ENCODE measurements around the gene NEDD1.

NEDD1 gene

DNA sequence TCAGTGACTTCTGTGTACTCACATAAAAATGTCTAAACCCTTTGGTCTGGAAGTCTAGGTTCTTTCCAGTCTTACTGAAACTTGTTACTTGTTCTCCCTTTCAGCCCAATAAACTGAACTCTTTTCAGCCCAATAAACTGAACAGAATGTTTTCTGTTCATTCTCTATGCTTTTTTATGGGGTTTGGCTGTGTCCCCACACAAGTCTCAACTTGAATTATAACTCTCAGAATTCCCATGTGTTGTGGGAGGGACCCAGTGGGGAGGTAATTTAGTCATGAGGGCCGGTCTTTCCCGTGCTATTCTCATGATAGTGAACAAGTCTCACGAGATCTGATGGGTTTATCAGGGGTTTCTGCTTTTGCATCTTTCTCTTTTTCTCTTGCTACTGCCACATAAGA is 15.0 kb upstream of the NEDD1 start:
- H3K9me3 ChIP-seq (ENCODE audit: low read length) = no peaks in the 10 kb centered on the region
- no peak overlapping the region for H3K4me2 ChIP-seq (ENCODE audit: low read length)
- TF ChIP-seq, protein P1, sequence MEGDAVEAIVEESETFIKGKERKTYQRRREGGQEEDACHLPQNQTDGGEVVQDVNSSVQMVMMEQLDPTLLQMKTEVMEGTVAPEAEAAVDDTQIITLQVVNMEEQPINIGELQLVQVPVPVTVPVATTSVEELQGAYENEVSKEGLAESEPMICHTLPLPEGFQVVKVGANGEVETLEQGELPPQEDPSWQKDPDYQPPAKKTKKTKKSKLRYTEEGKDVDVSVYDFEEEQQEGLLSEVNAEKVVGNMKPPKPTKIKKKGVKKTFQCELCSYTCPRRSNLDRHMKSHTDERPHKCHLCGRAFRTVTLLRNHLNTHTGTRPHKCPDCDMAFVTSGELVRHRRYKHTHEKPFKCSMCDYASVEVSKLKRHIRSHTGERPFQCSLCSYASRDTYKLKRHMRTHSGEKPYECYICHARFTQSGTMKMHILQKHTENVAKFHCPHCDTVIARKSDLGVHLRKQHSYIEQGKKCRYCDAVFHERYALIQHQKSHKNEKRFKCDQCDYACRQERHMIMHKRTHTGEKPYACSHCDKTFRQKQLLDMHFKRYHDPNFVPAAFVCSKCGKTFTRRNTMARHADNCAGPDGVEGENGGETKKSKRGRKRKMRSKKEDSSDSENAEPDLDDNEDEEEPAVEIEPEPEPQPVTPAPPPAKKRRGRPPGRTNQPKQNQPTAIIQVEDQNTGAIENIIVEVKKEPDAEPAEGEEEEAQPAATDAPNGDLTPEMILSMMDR (IDR thresholded peaks at IDR 0.05; ENCODE audit: low read length) = no peak
- no peak for TF ChIP-seq EZH2 (IDR thresholded peaks at IDR 0.05; ENCODE audit: borderline replicate concordance, low read length)
- H3K9ac ChIP-seq (ENCODE audit: low read length) = no peak overlapping the region
- H4K20me1 ChIP-seq (ENCODE audit: insufficient read depth, low read length) = no peaks in the 10 kb centered on the region
- no peaks in the 10 kb centered on the region for H3K27me3 ChIP-seq (ENCODE audit: insufficient read depth, low read length)
- no peaks in the 10 kb centered on the region for H3K36me3 ChIP-seq (ENCODE audit: insufficient read depth, low read length)
- no peaks in the 10 kb centered on the region for H3F3A ChIP-seq (ENCODE audit: insufficient read depth, low read length)
- H3K9me2 ChIP-seq (ENCODE audit: low read depth, low read length) = no peaks in the 10 kb centered on the region
- H2AFZ ChIP-seq (ENCODE audit: low read length) = no peak overlapping the region
- H3K4me1 ChIP-seq (ENCODE audit: insufficient read depth, low read length, severe bottlenecking) = no peaks in the 10 kb centered on the region
- no peaks in the 10 kb centered on the region for H3K79me2 ChIP-seq (ENCODE audit: insufficient read depth, low read length)
- H3K4me3 ChIP-seq (ENCODE audit: low read depth, low read length, poor library complexity, severe bottlenecking) = no peak overlapping the region
- no peak overlapping the region for H3K27ac ChIP-seq (ENCODE audit: low read depth, low read length, poor library complexity, severe bottlenecking)

DNA sequence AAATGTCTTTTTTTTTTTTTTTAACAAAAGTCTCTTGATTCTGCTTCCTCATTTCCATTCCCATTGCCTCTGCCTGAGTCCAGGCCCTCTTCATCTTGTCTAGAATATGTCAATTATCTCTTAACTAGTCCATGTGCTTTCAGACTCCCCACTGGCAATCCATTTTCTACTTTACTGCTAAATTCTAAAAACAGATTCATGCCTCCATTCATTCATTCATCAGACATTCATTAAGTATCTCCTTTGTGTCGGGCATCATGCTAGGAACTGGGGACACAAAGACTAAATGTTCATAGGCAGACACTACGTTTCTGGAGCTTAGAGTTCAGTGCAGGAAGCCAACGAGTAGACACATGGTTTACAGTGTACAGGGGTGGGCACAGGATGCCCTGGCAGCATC is 9.6 kb upstream of the NEDD1 start:
- H3K36me3 ChIP-seq (ENCODE audit: insufficient read depth, low read length) = no peaks in the 10 kb centered on the region
- no peak overlapping the region for H3K4me3 ChIP-seq (ENCODE audit: low read depth, low read length, poor library complexity, severe bottlenecking)
- H2AFZ ChIP-seq (ENCODE audit: low read length) = no peak overlapping the region
- H4K20me1 ChIP-seq (ENCODE audit: insufficient read depth, low read length) = no peaks in the 10 kb centered on the region
- H3K79me2 ChIP-seq (ENCODE audit: insufficient read depth, low read length) = no peaks in the 10 kb centered on the region
- H3K9me2 ChIP-seq (ENCODE audit: low read depth, low read length) = no peaks in the 10 kb centered on the region
- TF ChIP-seq, protein P1 (IDR thresholded peaks at IDR 0.05; ENCODE audit: low read length) = no peak
- TF ChIP-seq EZH2 (IDR thresholded peaks at IDR 0.05; ENCODE audit: borderline replicate concordance, low read length) = no peak
- H3K4me1 ChIP-seq (ENCODE audit: insufficient read depth, low read length, severe bottlenecking) = peaks cover 2% of the 10 kb centered on the region
- H3K9me3 ChIP-seq (ENCODE audit: low read length) = no peaks in the 10 kb centered on the region
- H3K27ac ChIP-seq (ENCODE audit: low read depth, low read length, poor library complexity, severe bottlenecking) = no peak overlapping the region
- H3K4me2 ChIP-seq (ENCODE audit: low read length) = no peak overlapping the region
- no peaks in the 10 kb centered on the region for H3F3A ChIP-seq (ENCODE audit: insufficient read depth, low read length)
- H3K9ac ChIP-seq (ENCODE audit: low read length) = no peak overlapping the region
- H3K27me3 ChIP-seq (ENCODE audit: insufficient read depth, low read length) = 0 out of 2 replicates have a peak, but pooled peaks cover 5% of the 10 kb centered on the region

DNA sequence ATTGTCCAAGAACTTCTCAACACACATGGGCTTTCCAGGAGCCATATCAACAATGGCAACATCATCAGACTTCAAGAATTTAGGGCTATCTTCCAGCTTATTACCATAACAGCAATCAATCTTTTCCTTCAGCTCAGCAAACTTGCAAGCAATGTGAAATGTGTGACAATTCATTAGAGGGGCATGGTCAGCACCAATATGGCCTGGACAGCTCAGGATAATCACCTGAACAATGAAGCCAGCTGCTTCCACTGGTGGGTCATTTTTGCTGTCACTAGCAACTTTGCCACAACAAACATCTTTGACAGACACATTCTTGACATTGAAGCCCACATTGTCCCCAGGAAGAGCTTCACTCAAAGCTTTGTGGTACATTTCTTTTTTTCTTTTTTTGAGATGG is 5.9 kb upstream of the NEDD1 start:
- Histone ChIP-seq H3K36me3 (ENCODE audit: insufficient read depth, low read length) (no peaks in the 10 kb centered on the region), H3K9me2 (ENCODE audit: low read depth, low read length) (no peaks in the 10 kb centered on the region), H2AFZ (ENCODE audit: low read length) (no peak overlapping the region), H3K4me1 (ENCODE audit: insufficient read depth, low read length, severe bottlenecking) (peaks cover 6% of the 10 kb centered on the region), H4K20me1 (ENCODE audit: insufficient read depth, low read length) (no peaks in the 10 kb centered on the region), H3K4me2 (ENCODE audit: low read length) (no peak overlapping the region), H3K27ac (ENCODE audit: low read depth, low read length, poor library complexity, severe bottlenecking) (no peak overlapping the region), H3K9me3 (ENCODE audit: low read length) (no peaks in the 10 kb centered on the region), H3K79me2 (ENCODE audit: insufficient read depth, low read length) (no peaks in the 10 kb centered on the region), H3K9ac (ENCODE audit: low read length) (no peak overlapping the region), H3F3A (ENCODE audit: insufficient read depth, low read length) (no peaks in the 10 kb centered on the region), H3K4me3 (ENCODE audit: low read depth, low read length, poor library complexity, severe bottlenecking) (no peak overlapping the region), H3K27me3 (ENCODE audit: insufficient read depth, low read length) (0 out of 2 replicates have a peak, but pooled peaks cover 5% of the 10 kb centered on the region)
- no peak for TF ChIP-seq EZH2 (IDR thresholded peaks at IDR 0.05; ENCODE audit: borderline replicate concordance, low read length)
- TF ChIP-seq, protein P1 (IDR thresholded peaks at IDR 0.05; ENCODE audit: low read length) = no peak

Measured in OCI-LY1 (cell line).